ENCODE data around the gene E2F6. TPM values are rescaled to one million over a fixed set of nuclear protein-coding genes. Genes with fewer than 3 reads are reported as not detected.

E2F6 gene
- total RNA-seq, 1 experiment from 2014 or later = 25.6 TPM

DNA sequence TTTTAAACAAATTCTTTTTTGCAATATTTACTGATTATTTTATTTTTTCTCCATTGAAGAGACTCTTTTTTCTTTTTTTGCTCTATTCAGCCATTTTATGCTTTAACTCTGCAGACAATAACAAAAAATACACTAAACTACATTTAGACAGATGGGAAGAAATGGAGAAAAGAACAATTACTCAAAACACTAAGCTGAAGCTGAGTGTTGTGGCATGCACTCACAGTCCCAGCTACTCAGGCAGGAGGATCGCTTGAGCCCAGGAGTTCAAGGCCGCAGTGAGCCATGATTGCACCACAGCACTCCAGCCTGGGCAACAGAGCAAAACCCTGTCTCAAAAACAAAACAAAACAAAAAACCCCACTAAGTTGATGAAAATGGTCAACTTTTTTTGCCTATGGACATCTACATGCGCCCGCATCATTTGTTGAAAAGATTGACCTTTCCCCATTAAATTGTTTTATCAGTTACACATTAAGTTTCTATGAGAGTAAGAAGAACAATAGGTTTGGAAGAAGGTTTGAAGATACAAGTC, 43.0 kb downstream of the E2F6 start:
- no peaks in the 10 kb centered on the region for H3K36me3 Mint-ChIP-seq (ENCODE audit: insufficient read depth, unreplicated experiment)
- no TSS peak for BruUV-seq (replicated peaks)
- DNase-seq = no peak
- H3K27ac Mint-ChIP-seq (ENCODE audit: unreplicated experiment) = no peak overlapping the region
- intact Hi-C loops (cut with micrococcal nuclease; ENCODE audit: unreplicated experiment) = no loop called here
- no peaks in the 10 kb centered on the region for H3K4me1 Mint-ChIP-seq (ENCODE audit: low read depth, unreplicated experiment)
- no peaks in the 10 kb centered on the region for H3K27me3 Mint-ChIP-seq (ENCODE audit: unreplicated experiment)
- no peak overlapping the region for H3K4me3 Mint-ChIP-seq (ENCODE audit: low read depth, unreplicated experiment)
- CTCF ChIA-PET = no interaction called here
- TF ChIP-seq, protein P1, sequence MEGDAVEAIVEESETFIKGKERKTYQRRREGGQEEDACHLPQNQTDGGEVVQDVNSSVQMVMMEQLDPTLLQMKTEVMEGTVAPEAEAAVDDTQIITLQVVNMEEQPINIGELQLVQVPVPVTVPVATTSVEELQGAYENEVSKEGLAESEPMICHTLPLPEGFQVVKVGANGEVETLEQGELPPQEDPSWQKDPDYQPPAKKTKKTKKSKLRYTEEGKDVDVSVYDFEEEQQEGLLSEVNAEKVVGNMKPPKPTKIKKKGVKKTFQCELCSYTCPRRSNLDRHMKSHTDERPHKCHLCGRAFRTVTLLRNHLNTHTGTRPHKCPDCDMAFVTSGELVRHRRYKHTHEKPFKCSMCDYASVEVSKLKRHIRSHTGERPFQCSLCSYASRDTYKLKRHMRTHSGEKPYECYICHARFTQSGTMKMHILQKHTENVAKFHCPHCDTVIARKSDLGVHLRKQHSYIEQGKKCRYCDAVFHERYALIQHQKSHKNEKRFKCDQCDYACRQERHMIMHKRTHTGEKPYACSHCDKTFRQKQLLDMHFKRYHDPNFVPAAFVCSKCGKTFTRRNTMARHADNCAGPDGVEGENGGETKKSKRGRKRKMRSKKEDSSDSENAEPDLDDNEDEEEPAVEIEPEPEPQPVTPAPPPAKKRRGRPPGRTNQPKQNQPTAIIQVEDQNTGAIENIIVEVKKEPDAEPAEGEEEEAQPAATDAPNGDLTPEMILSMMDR (IDR thresholded peaks at IDR 0.05; ENCODE audit: unreplicated experiment) = no peak
- no peaks in the 10 kb centered on the region for H3K9me3 Mint-ChIP-seq (ENCODE audit: low read depth, unreplicated experiment)

DNA sequence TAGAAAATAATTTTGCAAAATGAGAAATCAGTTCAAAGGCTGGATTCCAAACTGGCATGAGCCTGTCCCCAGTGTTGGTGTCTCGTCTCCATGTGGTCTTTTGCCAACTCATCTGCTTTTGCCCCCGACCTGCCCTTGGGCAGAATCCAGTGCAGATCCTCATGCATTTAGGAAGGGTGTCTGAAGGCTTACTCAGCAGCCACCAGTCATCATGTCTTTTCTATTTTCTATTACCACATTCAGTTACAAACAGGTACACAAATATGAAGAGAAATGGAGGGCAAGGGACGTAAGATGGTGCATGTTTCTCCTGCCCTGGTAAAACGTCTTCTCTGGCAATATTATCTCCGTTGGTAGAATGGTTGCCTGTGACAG, 43.5 kb downstream of the E2F6 start:
- no TSS peak for BruUV-seq (replicated peaks)
- Mint-ChIP-seq H3K9me3 (ENCODE audit: low read depth, unreplicated experiment) (no peaks in the 10 kb centered on the region), H3K36me3 (ENCODE audit: insufficient read depth, unreplicated experiment) (no peaks in the 10 kb centered on the region), H3K27ac (ENCODE audit: unreplicated experiment) (no peak overlapping the region), H3K27me3 (ENCODE audit: unreplicated experiment) (no peaks in the 10 kb centered on the region), H3K4me3 (ENCODE audit: low read depth, unreplicated experiment) (no peak overlapping the region), H3K4me1 (ENCODE audit: low read depth, unreplicated experiment) (no peaks in the 10 kb centered on the region)
- DNase-seq = no peak
- TF ChIP-seq, protein P1 (IDR thresholded peaks at IDR 0.05; ENCODE audit: unreplicated experiment) = no peak
- CTCF ChIA-PET = no interaction called here
- intact Hi-C loops (cut with micrococcal nuclease; ENCODE audit: unreplicated experiment) = no loop called here

DNA sequence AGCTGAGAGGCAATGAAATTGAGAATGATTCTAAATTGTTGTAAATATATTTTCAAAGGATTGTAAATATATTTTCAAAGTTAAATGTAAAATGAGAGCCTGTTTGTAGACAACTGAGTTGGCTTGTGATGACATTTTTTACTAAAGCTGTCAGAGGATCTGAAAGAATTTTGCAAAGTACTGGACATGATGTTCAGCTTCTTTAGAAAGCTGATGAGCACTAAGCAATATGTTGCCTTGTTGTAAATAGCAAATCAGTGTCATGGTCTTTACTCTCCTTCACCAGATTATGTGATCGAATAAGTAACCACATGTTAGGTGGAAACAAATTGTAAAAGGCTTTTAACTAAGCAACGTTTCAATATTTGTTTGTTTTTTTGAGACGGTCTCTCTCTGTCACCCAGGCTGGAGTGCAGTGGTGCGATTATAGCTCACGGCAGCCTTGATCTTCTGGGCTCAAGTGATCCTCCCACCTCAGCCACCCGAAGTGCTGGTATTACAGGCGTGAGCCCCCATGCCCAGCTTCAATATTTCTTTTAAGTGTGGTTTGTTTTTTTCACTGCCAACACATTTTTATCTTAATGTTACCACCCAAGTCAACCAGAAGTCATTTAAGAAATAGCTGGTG, 44.0 kb downstream of the E2F6 start:
- Mint-ChIP-seq H3K4me3 (ENCODE audit: low read depth, unreplicated experiment) (no peak overlapping the region), H3K36me3 (ENCODE audit: insufficient read depth, unreplicated experiment) (no peaks in the 10 kb centered on the region), H3K9me3 (ENCODE audit: low read depth, unreplicated experiment) (no peaks in the 10 kb centered on the region), H3K27me3 (ENCODE audit: unreplicated experiment) (no peaks in the 10 kb centered on the region), H3K27ac (ENCODE audit: unreplicated experiment) (no peak overlapping the region), H3K4me1 (ENCODE audit: low read depth, unreplicated experiment) (no peaks in the 10 kb centered on the region)
- intact Hi-C loops (cut with micrococcal nuclease; ENCODE audit: unreplicated experiment) = no loop called here
- TF ChIP-seq, protein P1 (IDR thresholded peaks at IDR 0.05; ENCODE audit: unreplicated experiment) = no peak
- no TSS peak for BruUV-seq (replicated peaks)
- CTCF ChIA-PET = no interaction called here
- no peak for DNase-seq

DNA sequence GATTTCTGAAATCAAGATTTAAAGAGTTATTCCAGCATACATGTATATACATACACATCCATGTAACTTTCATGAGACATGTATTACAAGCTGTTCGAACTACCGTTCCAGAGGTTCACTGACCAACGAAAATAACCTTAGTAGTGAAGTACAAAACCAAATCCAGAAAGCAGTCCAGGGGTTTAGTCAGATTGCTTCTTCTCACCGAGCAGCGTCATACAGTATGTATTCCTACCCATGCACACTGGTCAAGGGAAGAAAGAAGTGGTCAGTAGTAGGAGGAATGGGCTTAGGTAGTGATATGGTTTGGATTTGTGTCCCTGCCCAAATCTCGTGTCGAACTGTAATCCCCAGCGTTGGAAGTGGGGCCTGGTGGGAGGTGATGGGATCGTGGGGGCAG, 45.3 kb downstream of the E2F6 start:
- Mint-ChIP-seq H3K36me3 (ENCODE audit: insufficient read depth, unreplicated experiment) (no peaks in the 10 kb centered on the region), H3K9me3 (ENCODE audit: low read depth, unreplicated experiment) (no peaks in the 10 kb centered on the region), H3K4me1 (ENCODE audit: low read depth, unreplicated experiment) (no peaks in the 10 kb centered on the region), H3K27me3 (ENCODE audit: unreplicated experiment) (no peaks in the 10 kb centered on the region), H3K27ac (ENCODE audit: unreplicated experiment) (no peak overlapping the region), H3K4me3 (ENCODE audit: low read depth, unreplicated experiment) (no peak overlapping the region)
- CTCF ChIA-PET = no interaction called here
- intact Hi-C loops (cut with micrococcal nuclease; ENCODE audit: unreplicated experiment) = no loop called here
- BruUV-seq (replicated peaks) = no TSS peak
- no peak for DNase-seq
- TF ChIP-seq, protein P1 (IDR thresholded peaks at IDR 0.05; ENCODE audit: unreplicated experiment) = no peak

All from Calu3 (cell line).